ENCODE measurements around the gene NECAB3.

NECAB3 gene

DNA sequence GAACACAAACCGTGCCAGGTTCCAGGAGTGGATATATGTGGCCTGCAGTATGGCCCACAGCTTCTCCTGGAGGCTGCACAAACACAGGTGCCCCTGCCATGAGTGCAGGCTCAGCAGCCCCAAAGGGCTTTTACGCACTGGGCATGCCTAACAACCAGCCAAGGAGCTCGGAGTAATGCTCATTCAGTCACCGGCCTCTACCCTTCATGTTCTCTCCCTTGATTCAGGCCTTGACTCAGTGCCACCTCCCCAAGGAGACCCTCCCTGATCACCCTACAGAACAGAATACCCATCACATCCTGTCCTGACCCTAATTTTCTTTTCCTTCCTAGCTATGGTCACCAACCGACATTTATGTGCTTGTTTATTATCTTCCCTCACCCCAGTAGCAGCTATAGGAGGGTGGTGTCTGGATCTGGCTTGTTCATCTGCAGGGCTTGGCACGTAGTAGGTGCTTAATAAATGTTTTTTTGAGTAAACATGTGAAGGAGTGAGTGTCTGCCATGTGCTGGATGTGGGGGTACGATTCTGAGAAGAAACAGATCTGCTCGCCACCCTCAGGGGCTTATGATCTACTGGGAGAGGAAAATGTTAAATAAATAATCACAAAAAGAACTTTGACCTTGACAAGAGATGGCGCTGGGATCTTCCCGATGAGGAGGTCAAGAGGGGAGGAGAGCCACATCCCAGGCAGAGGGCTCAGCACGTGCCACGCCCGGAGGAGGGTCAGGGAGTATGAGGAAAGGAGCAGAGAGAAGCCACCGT is 36.6 kb upstream of the NECAB3 start:
- TF ChIP-seq, protein P1, sequence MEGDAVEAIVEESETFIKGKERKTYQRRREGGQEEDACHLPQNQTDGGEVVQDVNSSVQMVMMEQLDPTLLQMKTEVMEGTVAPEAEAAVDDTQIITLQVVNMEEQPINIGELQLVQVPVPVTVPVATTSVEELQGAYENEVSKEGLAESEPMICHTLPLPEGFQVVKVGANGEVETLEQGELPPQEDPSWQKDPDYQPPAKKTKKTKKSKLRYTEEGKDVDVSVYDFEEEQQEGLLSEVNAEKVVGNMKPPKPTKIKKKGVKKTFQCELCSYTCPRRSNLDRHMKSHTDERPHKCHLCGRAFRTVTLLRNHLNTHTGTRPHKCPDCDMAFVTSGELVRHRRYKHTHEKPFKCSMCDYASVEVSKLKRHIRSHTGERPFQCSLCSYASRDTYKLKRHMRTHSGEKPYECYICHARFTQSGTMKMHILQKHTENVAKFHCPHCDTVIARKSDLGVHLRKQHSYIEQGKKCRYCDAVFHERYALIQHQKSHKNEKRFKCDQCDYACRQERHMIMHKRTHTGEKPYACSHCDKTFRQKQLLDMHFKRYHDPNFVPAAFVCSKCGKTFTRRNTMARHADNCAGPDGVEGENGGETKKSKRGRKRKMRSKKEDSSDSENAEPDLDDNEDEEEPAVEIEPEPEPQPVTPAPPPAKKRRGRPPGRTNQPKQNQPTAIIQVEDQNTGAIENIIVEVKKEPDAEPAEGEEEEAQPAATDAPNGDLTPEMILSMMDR (IDR thresholded peaks at IDR 0.05), result no peak

DNA sequence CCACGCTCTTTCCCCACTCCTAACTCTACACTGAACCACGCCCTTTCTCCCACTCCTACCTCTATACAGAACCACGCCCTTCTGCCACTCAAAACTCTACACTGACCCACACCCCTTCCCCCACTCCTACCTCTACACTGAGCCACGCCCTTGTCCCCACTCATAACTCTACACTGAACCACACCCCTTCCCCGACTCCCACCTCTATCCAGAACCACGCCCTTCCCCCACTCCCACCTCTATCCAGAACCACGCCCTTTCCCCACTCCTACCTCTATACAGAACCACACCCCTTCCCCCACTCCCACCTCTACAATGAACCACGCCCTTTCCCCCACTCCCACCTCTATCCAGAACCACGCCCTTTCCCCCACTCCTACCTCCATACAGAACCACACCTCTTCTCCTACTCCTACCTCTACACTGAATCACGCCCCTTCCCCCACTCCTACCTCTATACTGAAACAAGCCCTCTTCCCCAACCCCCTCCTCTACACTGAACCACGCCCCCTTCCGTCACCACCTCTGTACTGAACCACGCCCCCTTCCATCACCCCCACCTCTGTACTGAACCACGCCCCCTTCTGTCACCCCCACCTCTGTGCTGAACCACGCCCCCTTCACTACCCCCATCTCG is 35.8 kb upstream of the NECAB3 start:
- TF ChIP-seq, protein P1 (IDR thresholded peaks at IDR 0.05), result no peak

DNA sequence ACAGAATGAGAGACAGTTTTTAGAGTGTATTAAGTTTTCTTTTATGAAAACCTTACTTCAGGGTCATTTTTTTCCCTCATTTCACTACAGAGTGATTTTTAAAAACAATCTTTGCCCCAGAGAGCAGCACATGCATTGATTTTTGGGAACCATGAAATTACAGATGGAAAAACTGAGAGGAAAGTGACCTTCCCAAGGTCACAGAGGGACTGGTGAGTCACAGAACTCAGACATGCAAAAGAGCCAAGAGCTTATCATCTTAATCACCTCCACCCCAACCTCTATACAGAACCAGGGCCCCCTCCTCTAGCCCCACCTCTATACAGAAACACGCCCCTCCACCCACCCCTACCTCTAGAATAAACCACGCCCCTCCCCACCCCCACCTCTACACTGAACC is 35.2 kb upstream of the NECAB3 start:
- TF ChIP-seq, protein P1 (IDR thresholded peaks at IDR 0.05), result no peak

DNA sequence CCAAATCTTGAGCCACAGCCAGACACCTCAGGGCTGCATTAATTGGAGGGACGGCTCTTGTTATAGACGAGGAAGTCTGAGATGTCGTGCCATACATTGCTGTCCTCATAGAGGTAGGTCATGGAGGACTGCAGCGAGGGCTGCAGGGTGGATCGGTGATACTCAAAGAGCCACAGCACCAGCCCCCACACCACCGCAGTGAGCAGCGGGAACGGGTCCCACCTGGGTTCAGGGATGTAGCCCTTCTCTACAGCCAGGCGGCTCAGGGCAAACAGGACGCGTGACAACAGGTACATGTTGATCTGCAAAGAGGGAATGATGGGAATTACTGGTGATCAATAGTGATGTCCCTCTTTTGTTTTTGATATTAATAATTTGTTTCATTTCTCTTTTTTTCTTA is 33.4 kb upstream of the NECAB3 start:
- TF ChIP-seq, protein P1 (IDR thresholded peaks at IDR 0.05), result no peak

DNA sequence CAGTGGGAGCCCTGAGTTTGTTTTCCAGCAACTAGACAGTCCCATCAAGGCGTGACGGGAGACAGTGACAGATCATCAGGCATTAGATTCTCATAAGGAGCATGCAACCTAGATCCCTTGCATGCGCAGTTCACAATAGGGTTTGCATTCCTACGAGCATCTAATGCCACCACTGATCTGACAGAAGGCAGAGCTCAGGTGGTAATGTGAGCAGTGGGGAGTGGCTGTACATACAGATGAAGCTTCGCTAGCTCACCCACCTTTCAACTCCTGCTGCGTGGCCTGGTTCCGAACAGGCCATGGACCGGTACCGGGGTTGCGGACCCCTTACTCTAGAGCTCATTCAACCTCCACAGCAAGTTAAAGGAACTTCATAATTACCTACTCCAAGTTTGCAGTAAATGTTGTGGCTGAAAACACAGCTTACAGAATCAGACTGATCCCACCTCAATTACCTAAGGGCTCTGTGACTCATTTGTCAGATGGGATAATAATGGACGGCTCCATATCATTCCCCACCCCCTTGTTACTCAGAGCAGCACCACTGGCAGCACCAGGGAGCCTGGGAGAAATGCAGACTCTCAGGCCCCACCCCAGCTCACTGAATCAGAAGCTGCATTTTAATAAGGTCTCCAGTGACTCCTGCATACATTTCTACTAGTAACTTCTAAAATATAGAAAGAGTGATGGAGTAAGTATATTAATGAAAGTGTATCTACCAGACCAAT is 30.1 kb upstream of the NECAB3 start:
- TF ChIP-seq, protein P1 (IDR thresholded peaks at IDR 0.05), result no peak

DNA sequence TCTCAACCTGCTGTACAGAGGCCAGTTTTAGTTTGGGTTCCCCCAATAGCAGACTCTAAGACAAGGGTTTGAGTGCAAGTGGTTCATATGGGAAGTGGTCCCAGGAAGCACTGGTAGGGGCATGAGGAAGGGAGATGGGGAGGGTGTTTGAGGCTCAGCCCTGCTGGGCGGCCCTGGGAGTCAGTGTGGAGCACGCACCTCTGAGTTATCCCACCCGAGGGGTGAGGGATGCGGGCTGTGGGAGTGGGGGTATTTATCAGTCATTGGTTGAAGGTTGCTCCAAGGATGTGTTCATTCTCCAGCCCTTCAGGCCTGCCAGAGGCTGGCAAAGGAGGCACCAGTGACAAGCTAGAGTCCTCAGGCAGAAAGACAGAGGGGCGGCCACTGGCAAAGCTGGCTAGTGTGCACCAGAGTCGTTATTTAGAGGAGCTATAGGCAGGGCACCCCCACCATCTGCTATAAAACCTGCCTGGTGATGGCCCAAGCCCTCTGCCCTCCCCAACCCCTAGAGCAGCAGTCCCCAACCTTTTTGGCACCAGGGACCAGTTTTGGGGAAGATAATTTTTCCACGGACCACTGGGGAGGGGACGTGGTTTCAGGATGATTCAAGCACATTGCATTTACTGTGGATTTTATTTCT is 29.4 kb upstream of the NECAB3 start:
- TF ChIP-seq, protein P1 (IDR thresholded peaks at IDR 0.05), result no peak

DNA sequence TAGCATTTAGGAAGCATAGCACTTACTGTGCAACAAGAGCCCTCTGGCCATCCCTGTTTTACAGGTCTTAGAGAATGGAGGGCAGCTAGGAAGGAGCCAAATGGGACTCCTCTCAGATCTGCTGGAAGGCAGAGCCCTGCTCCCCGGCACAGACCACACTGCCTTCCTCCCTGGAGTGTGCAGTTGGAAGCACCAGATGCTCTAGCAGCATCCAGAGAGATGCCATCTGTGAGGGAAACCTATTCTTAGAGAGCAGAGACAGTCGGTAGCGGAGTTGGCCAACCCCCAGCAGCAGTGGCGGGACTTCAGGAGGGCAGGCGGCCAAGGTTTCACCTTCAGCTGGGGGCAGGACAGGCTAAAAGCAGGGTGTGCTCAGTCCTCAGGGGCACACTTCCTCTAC is 28.6 kb upstream of the NECAB3 start:
- TF ChIP-seq, protein P1 (IDR thresholded peaks at IDR 0.05), result no peak

All from LNCAP (cell line).